Tibial nerve (tissue), 4 donors: Measurements from ENCODE around the gene NRXN3. TPM values are rescaled to one million over a fixed set of nuclear protein-coding genes. Genes with fewer than 3 reads are reported as not detected.

Experiments
- DNase-seq, 2 donors: peaks; one replicate each; pipeline ENCODE4 v3.0.0-alpha.2; 2019; ENCODE audit warnings: low spot score in 2 of 2
- H3K27ac ChIP-seq, 4 donors: fragments of 200-600 bp; sonication (generic) in 3 of 4; one replicate each; pipeline ENCODE4 v1.5.1; 2017 to 2019; ENCODE audit warnings: mild to moderate bottlenecking in 1 of 4
- H3K27me3 ChIP-seq, 2 donors: fragments of 200-600 bp; sonication (generic) in 1 of 2; one replicate each; pipeline versions ENCODE4 v1.5.1 to v1.6.0; 2017 to 2019
- H3K36me3 ChIP-seq, 3 donors: fragments of 200-600 bp; sonication (generic); one replicate each; pipeline ENCODE4 v1.5.1; 2018 to 2019
- H3K4me1 ChIP-seq, 4 donors: fragments of 200-600 bp; sonication (generic) in 3 of 4; one replicate each; pipeline ENCODE4 v1.5.1; 2017 to 2019
- H3K4me3 ChIP-seq, 4 donors: fragments of 200-600 bp; sonication (generic) in 3 of 4; one replicate each; pipeline ENCODE4 v1.5.1; 2017 to 2019; ENCODE audit warnings: mild to moderate bottlenecking in 1 of 4, moderate library complexity in 1 of 4
- H3K9me3 ChIP-seq, 4 donors: fragments of 200-600 bp; sonication (generic) in 3 of 4; one replicate each; pipeline ENCODE4 v1.5.1; 2017 to 2019
- EP300 ChIP-seq, 2 donors: sonication (generic); formaldehyde crosslinking; IDR thresholded peaks; one replicate each; pipeline ENCODE4 v1.6.1; 2017; ENCODE audit warnings: antibody characterized with exemption in 2 of 2, mild to moderate bottlenecking in 1 of 2
- POLR2A ChIP-seq, 2 donors: fragments of 450-650 bp; IDR thresholded peaks; one replicate each; pipeline ENCODE4 v1.6.1; 2017; ENCODE audit warnings: antibody characterized with exemption in 2 of 2, mild to moderate bottlenecking in 2 of 2, moderate library complexity in 2 of 2
- WGBS, 2 donors: methylation state at CpG; one replicate each; pipeline ENCODE4 v1.1.5; 2018; 5-methylcytosine and 5-hydroxymethylcytosine counted together
- total RNA-seq, 4 donors: library from RNA; depleted of rRNA; stranded (reverse); fragments of >200 nt; gene quantifications; one replicate each; pipeline ENCODE4 v1.1.0, GENCODE V29; 2016
- TF ChIP-seq, protein P1 (sequence below), 5 experiments: fragments of 200-600 bp in 3 of 5; fragments of 450-650 bp in 2 of 5; sonication (generic) in 3 of 5; IDR thresholded peaks; one replicate each; pipeline ENCODE4 v1.5.1; 2016 to 2019; ENCODE audit warnings: antibody characterized with exemption in 5 of 5, mild to moderate bottlenecking in 3 of 5, moderate library complexity in 2 of 5

NRXN3 gene
- total RNA-seq, 4 donors from 2014 or later = 16.7 to 52.2 (median 19.7) TPM

- Histone ChIP-seq H3K27ac (no peak overlapping the region), H3K4me1 (no peaks in the 10 kb centered on the region), H3K27me3 (no peaks in the 10 kb centered on the region), H3K36me3 (no peaks in the 10 kb centered on the region), H3K9me3 (no peaks in the 10 kb centered on the region), H3K4me3 (no peak overlapping the region)
- no peak for DNase-seq
- WGBS, 2 donors = 84% methylated on average over 2 of the region's 2 CpGs
- TF ChIP-seq EP300 (IDR thresholded peaks at IDR 0.05) = no peak
- no peak for TF ChIP-seq POLR2A (IDR thresholded peaks at IDR 0.05)
- TF ChIP-seq, protein P1, sequence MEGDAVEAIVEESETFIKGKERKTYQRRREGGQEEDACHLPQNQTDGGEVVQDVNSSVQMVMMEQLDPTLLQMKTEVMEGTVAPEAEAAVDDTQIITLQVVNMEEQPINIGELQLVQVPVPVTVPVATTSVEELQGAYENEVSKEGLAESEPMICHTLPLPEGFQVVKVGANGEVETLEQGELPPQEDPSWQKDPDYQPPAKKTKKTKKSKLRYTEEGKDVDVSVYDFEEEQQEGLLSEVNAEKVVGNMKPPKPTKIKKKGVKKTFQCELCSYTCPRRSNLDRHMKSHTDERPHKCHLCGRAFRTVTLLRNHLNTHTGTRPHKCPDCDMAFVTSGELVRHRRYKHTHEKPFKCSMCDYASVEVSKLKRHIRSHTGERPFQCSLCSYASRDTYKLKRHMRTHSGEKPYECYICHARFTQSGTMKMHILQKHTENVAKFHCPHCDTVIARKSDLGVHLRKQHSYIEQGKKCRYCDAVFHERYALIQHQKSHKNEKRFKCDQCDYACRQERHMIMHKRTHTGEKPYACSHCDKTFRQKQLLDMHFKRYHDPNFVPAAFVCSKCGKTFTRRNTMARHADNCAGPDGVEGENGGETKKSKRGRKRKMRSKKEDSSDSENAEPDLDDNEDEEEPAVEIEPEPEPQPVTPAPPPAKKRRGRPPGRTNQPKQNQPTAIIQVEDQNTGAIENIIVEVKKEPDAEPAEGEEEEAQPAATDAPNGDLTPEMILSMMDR (IDR thresholded peaks at IDR 0.05) = no peak
These were observed 1574.9 kb downstream of the NRXN3 start for GRCh38 chr14:79745046-79745445.

- TF ChIP-seq POLR2A (IDR thresholded peaks at IDR 0.05) (no peak), EP300 (IDR thresholded peaks at IDR 0.05) (no peak)
- TF ChIP-seq, protein P1 (IDR thresholded peaks at IDR 0.05) = no peak
- no peaks in the 10 kb centered on the region for H3K36me3 ChIP-seq
- no peaks in the 10 kb centered on the region for H3K27me3 ChIP-seq
- no peaks in the 10 kb centered on the region for H3K9me3 ChIP-seq
- H3K27ac ChIP-seq = no peak overlapping the region
- WGBS, 2 donors = 61 to 71% methylated on average over 2 of the region's 2 CpGs
- no peak for DNase-seq
- no peaks in the 10 kb centered on the region for H3K4me1 ChIP-seq
- H3K4me3 ChIP-seq = no peak overlapping the region
These were observed 1578.9 kb downstream of the NRXN3 start for GRCh38 chr14:79749065-79749464.

DNA sequence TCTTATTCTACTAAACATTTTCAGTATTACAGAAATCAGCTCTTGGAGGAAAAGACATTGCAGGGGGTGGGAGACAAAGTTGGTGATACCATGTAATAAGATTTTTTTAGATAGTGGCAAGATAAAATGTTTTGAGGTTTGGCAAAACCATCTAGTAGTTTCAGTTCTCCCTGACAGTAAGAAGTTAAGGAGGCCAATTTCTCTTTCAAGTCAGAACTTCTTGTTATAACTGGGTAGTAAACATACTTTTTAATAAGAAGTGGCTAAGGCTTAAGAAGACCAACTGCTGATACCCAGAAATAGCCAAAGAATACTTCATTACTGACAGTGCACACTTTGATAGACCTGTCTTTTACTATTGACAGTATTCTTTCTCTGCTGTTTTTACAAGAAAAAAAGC lies 1588.8 kb downstream of the NRXN3 start:
- no peak for DNase-seq
- Histone ChIP-seq H3K36me3 (no peaks in the 10 kb centered on the region), H3K4me3 (no peak overlapping the region), H3K27ac (no peak overlapping the region), H3K9me3 (no peaks in the 10 kb centered on the region), H3K27me3 (no peaks in the 10 kb centered on the region), H3K4me1 (peaks cover 0 to 16% (median 3%) of the 10 kb centered on the region in 4 donors)
- TF ChIP-seq, protein P1 (IDR thresholded peaks at IDR 0.05) = no peak
- TF ChIP-seq POLR2A (IDR thresholded peaks at IDR 0.05) = no peak
- no peak for TF ChIP-seq EP300 (IDR thresholded peaks at IDR 0.05)

DNA sequence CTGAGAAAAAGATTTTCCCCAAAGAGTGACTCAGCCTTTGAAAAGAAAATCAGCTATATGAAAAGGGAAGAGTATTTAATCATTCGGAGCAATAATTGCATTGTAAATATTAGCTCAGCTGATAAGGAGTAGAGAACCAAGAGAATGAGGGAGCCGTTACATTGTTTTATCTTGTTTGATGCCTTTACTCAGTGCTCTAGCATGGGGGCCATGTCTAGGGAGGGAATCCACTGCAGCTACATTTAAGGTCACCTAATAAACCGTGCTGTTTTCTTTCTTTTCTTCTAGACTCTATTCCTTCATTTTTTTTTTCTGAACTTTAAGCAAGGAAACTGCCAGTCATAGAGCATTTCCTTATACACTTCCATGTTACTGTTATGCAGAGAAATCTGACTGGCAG lies 1594.2 kb downstream of the NRXN3 start:
- no peaks in the 10 kb centered on the region for H3K36me3 ChIP-seq
- TF ChIP-seq POLR2A (IDR thresholded peaks at IDR 0.05) (no peak), EP300 (IDR thresholded peaks at IDR 0.05) (no peak)
- TF ChIP-seq, protein P1 (IDR thresholded peaks at IDR 0.05) = no peak
- H3K27ac ChIP-seq = no peak overlapping the region
- no peak for DNase-seq
- H3K4me1 ChIP-seq = no peaks in the 10 kb centered on the region
- no peak overlapping the region for H3K4me3 ChIP-seq
- no peaks in the 10 kb centered on the region for H3K27me3 ChIP-seq
- 63 to 65% methylated on average over 3 of the region's 3 CpGs for WGBS, 2 donors
- no peaks in the 10 kb centered on the region for H3K9me3 ChIP-seq

- no peaks in the 10 kb centered on the region for H3K9me3 ChIP-seq
- no peaks in the 10 kb centered on the region for H3K27me3 ChIP-seq
- no peak overlapping the region for H3K27ac ChIP-seq
- H3K4me3 ChIP-seq = no peak overlapping the region
- TF ChIP-seq EP300 (IDR thresholded peaks at IDR 0.05) (no peak), POLR2A (IDR thresholded peaks at IDR 0.05) (no peak)
- TF ChIP-seq, protein P1 (IDR thresholded peaks at IDR 0.05) = no peak
- H3K36me3 ChIP-seq = no peaks in the 10 kb centered on the region
- no peak for DNase-seq
- 81 to 86% methylated on average over 2 of the region's 2 CpGs for WGBS, 2 donors
- no peaks in the 10 kb centered on the region for H3K4me1 ChIP-seq
These were observed 1596.3 kb downstream of the NRXN3 start for GRCh38 chr14:79766511-79766910.
